ENCODE results near the gene AIDA.
"Not testable (repeated sequence)": the region's sequence is repeated elsewhere in the genome, so short reads cannot be mapped to it uniquely, and the experiment has no call there.

The AIDA gene, protein sequence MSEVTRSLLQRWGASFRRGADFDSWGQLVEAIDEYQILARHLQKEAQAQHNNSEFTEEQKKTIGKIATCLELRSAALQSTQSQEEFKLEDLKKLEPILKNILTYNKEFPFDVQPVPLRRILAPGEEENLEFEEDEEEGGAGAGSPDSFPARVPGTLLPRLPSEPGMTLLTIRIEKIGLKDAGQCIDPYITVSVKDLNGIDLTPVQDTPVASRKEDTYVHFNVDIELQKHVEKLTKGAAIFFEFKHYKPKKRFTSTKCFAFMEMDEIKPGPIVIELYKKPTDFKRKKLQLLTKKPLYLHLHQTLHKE

DNA sequence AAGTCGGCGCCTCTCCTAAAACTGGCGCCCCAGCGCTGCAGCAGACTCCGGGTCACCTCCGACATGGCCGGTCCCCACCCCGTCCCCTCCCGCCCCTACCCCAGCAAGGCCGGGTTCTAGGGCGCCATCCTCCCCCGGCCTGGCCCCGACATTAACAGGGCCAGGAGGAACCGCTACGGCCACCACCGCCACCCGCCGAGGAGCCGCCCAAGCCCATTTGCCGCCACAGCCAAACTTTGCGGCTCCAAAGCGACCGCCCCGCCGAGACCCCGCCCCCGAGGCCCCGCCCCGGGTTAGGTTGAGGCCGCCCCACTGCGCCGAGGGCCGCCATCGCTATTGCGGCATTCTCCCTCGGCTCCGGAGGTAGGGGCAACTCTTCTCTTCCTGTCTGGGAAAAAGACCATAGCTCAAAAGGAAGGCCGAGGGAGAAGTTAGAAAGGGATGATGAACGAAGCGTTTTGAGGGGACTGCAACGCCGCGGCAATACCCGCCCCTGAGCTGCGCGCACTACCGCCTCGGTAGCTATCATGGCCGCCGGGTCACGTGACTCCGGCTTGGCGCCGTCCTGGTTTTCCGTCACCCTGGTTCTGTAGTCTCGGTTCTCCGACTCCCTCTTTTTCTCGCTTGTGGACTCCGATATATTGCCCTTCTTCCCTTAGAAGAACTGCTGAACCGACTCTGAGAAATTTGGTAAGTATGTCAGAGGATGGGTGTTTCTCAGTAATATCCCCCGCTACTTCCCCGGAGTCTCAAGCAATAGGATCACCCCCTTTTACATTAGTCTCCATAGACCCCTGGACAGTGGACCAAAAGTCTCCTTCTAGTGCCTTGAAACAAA, at the start of gene AIDA, which contains the start of gene BROX:
AIDA (minus strand) TSS at position 239 of the 838 bp plus-strand sequence; CDS start at position 65, 174 bp downstream.
BROX (plus strand) TSS at position 312 of the 838 bp plus-strand sequence. CDS start 3,136 bp downstream, outside the sequence.
- DNase-seq, result peak; percentile 83

DNA sequence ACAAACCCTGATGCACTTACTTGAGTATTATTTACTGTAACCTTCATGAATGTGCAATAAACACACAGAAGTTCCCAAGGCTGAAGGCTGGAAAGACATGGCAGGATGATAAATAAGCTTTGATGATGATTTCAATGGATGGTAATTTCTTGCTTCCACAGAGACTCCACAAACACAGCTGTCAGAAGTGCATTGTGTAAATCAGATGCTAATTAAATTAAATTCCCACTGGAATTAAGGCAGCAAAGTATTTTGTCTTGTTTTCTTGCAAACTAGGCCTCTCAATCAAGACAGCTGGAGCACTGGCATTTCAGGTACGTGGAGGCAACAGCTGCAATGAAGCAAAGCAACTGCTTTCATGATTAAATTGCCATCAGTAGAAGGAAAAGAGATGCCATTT, 48.8 kb upstream of the AIDA start:
- no peak for DNase-seq

DNA sequence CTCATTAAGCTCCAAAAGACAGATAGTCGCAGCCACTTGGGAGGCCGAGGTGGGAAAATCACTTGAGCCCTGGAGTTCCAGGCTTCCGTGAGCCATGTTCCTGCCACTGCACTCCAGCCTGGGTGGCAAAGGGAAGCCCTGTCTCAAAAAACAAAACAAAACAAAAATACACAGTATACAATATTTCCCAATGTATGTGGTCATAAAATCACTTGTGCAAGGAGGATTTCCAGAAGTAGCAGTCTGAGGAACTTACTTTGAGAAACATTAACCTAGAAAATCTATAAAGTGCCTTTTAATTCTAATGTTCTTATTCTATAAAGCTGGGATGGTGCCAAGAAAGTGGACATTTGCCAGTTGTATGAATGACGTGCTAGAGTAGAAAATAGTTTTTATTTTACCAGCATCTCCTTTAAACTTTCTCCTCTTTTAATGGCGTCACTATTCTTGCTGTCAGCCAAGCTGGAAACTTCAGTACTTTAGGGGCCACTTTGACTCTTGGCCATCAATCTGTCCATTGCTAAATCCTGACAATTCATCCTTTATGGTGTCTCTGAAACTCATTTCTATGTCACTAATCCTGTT, 47.3 kb upstream of the AIDA start:
- DNase-seq, result no peak

DNA sequence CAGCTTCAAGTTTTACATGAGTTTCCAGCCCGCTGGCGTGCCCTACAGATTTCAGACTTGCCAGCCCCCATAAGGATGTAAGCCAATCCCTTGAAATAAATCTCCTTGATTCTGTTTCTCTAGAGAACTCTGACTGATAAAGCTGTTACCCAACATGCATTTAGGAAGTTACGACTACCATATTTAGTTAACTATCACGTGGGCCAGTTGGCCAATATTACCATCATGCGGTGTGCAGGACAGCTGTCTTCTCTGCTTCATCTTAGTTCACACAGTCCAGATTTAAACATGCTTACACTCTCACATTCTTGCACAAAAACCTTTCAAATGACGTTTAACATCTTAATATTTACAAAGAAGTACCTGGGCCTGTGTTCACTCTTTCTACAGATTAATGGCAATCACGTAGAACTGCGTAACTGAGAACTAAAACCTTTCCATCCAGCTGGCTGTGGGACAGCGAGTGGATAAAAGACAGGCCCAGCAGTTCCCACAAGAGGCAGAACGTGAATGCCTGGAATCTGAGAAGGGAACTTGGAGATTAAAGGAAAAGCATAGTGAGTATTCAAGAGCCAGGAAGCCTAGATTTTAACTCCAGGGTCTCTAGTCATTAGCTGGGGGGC, 45.5 kb upstream of the AIDA start:
- DNase-seq, result no peak

DNA sequence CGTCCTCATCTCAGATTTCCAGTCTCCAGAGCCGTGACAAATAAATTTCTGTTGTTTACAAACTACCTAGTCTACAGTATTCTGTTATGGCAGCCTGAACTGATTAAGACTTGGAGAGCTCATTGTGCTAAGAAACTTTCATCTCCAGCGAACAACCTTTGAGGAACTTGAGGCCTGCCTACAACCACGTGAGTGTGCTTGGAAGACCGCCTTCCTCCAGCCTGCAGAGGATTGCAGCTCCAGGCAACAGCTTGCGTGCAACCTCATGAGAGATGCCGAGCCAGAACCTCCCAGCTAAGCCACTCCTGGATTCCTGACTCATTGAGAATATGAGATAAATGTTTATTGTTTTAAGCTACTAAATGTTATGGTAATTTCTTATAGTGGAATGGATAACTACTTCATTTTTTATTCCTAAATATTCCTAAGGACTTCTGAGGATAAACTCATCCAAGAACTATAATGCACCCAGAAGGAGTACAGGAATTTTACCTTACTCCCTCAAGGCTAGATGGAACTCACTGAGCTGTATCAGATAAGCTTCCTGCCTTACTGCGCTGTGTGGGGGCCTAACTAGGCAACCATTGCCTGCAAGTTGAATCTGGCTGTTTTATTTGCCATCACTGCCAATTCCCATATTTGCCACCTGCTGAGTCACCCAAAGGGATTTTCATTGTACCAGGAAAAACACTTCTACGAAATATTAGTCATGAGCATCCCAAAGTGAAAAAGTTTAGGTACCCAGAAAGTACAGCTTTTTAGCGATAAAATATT, 42.3 kb upstream of the AIDA start:
- no peak for DNase-seq

DNA sequence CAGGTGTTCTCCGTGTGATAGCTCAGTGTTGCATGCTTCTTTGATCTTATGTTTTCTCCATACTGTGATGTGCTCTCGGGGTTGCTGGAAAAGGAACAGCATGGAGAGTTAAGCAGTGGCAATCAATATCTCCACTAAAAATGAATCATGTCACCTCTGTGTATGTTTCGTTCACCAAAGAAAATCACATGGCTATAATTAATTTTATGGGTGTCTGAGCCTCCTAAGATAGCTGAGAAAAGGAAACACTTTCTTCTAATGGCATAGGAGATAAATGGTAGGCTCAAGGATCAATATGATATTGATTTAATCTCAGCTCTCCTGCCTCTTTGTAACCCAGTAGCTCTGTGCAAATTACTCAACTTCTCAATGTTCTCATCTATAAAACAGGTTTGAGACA, 39.0 kb upstream of the AIDA start:
- DNase-seq, result no peak

DNA sequence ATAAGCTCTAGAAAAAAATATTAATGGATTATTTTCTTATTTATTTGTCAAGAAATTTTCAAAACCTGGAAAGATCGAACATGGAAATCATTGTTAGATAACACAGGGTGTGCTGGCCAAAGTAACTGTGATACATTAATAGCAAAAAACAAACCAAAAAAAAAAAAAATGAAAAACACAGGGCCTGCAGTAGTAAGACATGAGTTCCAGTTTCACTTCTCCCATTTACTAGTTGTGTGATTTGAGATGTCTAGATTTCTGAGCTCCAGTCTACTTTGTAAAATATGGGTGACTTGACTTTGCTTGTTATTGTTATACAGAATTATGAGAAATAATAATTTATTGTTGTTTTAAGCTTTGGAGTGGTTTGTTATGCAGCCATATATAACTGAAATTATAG, 38.4 kb upstream of the AIDA start:
- no peak for DNase-seq

DNA sequence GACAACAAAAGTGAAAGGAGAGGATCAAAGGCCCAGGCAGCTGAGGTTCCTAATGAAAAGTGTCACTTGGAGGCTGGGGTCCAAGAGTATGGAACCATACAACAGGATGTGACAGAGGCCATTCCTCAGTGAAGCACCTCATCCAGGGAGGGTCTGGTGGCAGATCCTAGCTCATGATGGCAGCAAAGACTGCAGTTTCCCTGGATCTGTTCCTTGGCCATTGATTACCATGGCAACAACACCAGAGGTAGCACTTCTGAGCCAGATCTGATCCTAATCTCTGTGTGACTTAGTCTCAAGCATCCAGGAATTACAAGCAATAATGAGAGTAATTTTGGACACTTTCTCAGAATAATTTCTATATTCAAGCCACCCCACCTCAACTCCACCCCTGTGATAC, 37.6 kb upstream of the AIDA start:
- DNase-seq, result no peak

DNA sequence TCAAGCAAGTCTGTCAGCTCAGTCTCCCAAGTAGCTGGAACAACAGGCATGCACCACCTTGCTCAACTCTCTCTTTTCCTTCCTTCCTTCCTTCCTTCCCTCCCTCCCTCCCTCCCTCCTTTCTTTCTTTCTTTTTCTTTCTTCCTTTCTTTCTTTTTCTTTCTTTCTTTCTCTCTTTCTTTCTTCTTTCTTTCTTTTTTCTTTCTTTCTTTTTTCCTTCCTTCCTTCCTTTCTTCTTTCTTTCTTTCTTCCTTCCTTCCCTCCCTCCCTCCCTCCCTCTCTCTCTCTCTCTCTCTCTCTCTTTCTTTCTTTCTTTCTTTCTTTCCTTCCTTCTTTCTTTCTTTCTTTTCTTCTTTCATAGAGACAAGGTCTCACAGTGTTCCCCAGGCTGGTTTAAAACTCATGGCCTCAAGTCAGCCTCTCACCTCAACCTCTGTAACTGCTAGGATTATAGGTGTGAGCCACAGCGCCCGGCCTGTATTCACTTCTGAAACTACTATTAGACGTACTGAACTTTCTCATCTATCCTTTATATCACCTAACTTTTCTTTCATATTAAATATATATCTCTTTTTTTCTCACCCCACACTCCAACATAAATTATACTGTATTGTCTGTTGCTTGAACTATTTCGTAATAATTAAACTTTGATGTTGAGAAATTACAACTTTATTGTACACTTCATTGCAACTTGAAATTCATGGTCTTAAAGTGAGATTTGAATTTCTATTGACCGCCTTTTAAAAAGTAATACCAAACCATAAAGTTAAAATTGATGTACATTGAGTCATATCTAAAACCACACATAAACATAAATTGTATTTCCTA, 29.6 kb upstream of the AIDA start:
- DNase-seq, result not testable (repeated sequence)

DNA sequence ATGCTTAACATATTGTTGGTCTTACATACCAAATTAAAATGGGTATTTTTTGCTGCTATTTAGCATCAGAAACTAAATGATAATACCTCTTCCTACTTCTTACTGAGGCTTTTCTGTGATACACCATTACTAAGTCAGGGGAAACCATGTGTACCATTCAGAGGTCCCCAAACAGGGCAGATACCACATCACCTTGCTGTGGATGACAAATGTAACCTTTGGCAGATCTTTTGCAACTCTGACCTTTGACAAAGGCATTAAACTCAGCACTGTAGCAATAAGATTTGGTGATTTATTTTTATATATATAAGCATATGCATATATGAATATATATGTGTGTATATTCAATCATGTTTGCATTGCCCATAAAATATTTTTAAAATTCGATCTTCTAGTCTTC, 27.6 kb upstream of the AIDA start:
- DNase-seq, result no peak

DNA sequence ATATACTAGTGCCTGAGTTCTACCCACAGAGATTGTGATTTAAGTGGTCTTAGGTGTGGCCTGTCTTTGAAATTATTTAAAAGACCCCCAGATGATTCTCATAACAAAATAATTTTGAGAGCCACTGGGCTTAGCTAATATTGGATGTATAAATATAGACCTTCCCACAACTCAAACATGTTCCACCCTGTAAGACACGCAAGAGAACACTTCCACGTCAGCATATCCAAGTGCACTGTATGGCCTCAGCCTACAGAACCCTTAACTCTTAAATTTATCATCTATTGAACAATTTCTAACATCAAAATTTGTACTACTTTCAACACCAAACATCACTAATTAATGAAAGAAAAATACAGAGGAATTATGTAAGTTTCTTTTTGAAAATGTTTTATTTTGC, 27.2 kb upstream of the AIDA start:
- no peak for DNase-seq

DNA sequence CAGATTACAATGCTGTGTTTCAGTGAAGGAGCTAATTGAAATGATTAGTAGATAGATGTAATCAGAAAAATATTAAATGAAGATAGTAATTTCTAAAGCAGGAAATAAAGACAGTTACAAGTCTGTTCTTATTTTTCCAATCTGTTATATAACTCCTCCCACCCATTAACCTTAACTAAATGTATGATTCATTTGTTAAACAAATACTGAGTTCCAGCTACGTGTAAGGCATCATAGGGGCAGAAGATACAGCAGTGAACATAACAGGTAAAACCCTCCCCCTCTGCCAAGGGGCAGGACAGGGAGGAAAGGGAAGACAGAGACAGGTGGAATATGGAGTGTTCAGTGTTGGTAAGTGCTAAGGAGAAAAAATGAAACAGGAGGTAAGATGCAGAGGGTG, 24.7 kb upstream of the AIDA start, which contains the start of gene FAM177B:
FAM177B (plus strand) TSS at position 231 of the 400 bp plus-strand sequence. CDS start 9,344 bp downstream, outside the sequence.
- DNase-seq, result no peak

DNA sequence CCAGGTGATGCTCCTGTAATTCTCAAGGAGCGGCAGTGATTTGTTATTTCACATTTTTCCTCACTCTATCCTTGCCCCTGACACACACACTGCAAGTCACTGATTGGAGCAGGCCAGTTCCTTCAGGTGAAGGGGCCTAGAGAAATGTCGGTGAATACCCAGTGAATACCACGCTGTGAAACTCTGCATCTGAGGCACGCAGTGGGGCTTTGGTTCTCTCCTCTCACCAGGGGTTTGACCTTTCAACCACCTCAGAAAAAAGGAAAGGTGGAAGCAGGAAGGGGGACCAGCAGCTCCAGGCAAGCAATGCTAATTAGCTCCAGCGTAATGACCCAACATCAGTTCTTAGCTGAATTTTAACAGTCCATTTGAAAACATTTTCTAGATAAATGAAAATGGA, 24.2 kb upstream of the AIDA start:
- DNase-seq, result no peak

DNA sequence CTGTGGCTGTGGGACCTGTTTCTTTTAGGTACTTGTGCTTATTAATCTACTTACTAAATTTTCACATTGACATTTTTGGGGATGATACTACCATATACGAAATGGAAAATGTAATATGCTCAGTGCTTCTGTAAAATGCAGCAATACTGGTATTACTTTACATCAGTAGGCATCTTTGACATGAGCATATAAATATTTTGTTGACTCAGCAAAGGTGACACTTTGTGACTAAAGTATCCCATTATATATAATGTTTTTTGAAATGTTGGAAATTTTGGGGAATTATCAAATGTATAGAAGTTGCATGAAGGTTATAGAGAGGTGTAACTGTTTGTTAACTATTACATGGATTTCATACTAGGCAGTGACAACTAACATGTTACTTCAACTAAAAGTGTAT, 22.4 kb upstream of the AIDA start:
- DNase-seq, result no peak

DNA sequence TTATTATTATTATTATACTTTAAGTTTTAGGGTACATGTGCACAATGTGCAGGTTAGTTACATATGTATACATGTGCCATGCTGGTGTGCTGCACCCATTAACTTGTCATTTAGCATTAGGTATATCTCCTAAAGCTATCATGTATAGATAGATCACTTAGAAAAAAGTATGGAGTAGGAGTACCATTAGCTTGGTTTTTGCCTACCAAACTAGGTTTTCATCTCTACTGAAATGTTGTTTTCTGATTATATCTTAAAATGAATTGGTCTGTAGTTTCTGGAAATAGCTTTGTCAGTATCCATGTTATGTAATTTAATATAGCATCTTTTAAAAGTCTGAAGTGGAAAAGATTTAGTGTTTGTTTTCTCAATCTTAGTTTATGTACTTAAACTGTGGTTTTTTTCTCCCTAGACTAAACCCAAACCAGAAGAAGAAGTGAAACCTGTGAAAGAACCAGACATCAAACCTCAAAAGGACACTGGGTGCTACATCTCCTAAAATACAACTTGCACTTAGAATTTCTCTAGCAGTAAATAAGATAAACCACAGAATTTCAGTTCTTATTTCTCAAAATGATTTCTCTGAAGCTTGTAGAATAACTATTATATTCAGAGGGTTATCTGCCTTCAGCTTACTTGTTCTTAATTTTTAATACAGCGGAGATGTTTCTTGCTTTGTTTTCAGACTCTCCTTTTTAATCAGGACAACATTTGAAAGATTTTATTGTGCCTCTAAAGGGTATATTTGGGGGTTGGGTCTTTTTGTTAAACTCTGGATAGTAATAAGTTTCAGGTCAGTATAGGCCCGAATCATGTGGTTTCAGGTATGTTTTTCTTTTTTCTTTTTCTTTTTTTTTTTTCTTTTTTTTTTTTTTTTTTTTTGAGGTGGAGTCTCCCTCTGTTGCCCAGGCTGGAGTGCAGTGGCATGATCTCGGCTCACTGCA, 20.2 kb upstream of the AIDA start:
- no peak for DNase-seq

DNA sequence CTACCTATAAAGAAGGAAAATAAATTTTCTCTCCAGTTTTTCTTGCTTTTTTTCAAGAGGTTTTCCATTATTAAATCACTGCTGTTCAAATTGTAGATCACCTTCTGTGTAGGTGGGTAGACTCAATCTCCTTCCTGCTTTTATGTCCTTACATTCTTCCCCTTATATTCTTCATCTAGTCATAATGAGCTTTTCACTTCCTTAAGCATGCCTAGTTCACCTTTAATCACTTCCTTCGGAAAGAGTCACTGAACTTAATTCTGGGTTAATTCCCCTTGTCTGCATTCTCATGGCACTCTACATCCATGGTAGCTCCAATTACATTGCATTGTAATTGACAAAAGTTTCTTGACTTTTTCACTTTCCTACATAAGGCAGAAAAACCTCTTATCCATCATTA, 18.6 kb upstream of the AIDA start:
- DNase-seq, result no peak

DNA sequence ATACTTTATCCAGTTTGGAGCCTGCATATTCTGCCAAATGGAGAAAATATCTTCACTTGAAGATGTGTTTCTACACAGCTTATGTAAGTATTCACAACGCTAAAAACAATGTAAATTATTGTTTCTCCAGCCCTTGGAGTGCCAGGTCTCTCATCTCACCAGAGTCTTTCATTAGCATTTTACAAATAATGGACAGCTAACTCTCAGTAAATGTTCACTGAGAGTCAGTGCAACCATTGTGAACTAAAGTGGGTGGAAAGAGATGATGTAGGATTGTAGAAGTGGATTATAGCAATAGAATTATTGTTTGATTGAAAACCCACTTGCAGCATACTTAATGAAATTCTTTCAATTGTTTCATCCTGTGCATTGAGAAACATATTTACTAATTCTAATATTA, 16.5 kb upstream of the AIDA start:
- no peak for DNase-seq

DNA sequence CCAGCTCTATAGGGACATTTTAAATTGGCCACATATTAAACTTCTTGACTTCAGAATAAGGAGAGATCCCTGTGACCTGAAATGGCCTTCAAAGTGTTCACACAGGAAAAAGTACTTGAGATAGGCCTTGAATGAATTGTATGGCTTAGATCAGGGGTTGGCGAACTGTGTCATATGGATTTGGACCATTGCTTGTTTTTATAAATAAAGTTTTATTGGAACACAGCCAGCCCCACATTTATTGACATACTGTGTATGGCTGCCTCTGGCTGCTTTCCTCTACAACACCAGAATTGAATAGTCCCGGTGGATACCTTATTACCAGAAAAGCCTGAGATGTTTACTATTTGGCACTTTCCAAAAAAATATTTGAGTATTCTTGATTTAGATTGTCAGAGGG, 4.1 kb upstream of the AIDA start:
- DNase-seq, result no peak

DNA sequence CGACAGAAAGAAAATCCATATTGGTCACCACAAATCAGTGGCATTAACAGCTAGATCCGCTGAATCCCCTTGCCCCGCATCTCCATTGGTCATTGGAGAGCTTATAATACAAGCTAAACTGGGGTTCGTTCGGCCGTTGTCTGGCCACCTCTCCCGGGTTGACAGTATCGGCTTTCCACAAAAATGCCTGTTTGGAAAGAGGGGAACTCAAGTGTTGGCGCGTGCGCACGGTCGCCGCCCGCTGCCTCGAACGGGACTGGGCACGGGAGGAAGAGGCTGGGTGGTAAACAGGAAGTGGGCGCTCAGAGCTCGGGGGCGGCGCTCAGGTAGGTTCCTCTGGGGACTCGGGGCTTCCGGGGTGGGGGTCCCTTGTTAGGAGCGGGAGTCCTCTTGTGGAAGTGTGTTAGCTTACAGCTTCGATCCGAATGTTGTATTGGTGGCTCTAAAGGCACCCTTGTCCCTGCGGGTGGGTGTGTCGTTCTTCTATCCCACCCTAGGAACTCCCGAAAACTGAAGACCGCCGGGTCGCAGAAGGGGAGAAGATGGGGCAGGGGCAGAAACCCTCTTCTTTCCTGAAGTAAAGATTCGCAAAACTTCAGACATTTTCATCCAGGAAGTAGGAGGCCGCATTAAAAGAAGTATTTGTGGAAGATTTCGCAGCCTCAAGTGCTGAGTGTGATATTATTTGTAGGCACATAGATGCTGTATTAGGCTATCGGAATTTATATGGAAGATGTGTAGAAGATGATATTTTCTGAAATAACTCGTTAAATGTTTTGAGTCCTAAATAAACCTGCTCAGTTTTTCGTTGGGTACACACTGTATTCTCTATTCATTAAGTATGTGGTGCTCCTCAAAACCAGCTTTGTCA, 1.0 kb upstream of the AIDA start:
- DNase-seq, result peak; percentile 95
